DND-41 (cell line): ENCODE measurements around the gene MSL3B.

Source experiments
- ATAC-seq: fragments of 200-7000 bp; cut with Tn5 transposase; 3 replicates; pipeline ENCODE4 v1.9.1; 2021; ENCODE audit warnings: low read depth; ENCODE audit not compliant: insufficient read depth
- DNase-seq: peaks from one replicate; pipeline ENCODE4 v3.0.0-alpha.2; 2020
- H2AFZ ChIP-seq: 2 replicates; pipeline ENCODE4 v1.6.0; 2012; ENCODE audit warnings: low read depth, low read length
- H3K27ac ChIP-seq: 2 replicates; pipeline ENCODE4 v1.5.1; 2012; ENCODE audit warnings: low read length, inconsistent platforms
- H3K27me3 ChIP-seq: fragments of 200-600 bp; sonication (generic); 2 replicates; pipeline ENCODE4 v1.6.0; 2012; ENCODE audit warnings: low read length, mild to moderate bottlenecking, inconsistent platforms; ENCODE audit not compliant: insufficient read depth, poor library complexity
- H3K36me3 ChIP-seq: 2 replicates; pipeline ENCODE4 v1.5.1; 2012; ENCODE audit warnings: low read length, inconsistent platforms; ENCODE audit not compliant: insufficient read depth
- H3K4me1 ChIP-seq: 2 replicates; pipeline ENCODE4 v1.5.1; 2012; ENCODE audit warnings: mild to moderate bottlenecking, low read length; ENCODE audit not compliant: insufficient read depth
- H3K4me2 ChIP-seq: 2 replicates; pipeline ENCODE4 v1.6.0; 2012; ENCODE audit warnings: mild to moderate bottlenecking, moderate library complexity, low read length, inconsistent platforms; ENCODE audit not compliant: insufficient read depth
- H3K4me3 ChIP-seq, 2 experiments: fragments of 200-600 bp in 1 of 2; shearing (Covaris generic) in 1 of 2; 2 replicates each; pipeline ENCODE4 v1.5.1; 2012 to 2016; ENCODE audit warnings: inconsistent platforms in 2 of 2, low read length in 2 of 2, mild to moderate bottlenecking in 2 of 2, low read depth in 1 of 2, moderate library complexity in 1 of 2
- H3K79me2 ChIP-seq: 2 replicates; pipeline ENCODE4 v1.6.0; 2012; ENCODE audit warnings: low read length, inconsistent platforms; ENCODE audit not compliant: insufficient read depth
- H3K9ac ChIP-seq: 2 replicates; pipeline ENCODE4 v1.6.0; 2012; ENCODE audit warnings: low read depth, mild to moderate bottlenecking, inconsistent platforms, low read length, moderate library complexity
- H3K9me3 ChIP-seq: 2 replicates; pipeline ENCODE4 v1.5.1; 2012; ENCODE audit warnings: low read length, moderate library complexity, mild to moderate bottlenecking, inconsistent platforms; ENCODE audit not compliant: insufficient read depth, severe bottlenecking
- H4K20me1 ChIP-seq: 2 replicates; pipeline ENCODE4 v1.6.0; 2012; ENCODE audit warnings: low read length; ENCODE audit not compliant: insufficient read depth
- CTCF ChIP-seq: IDR thresholded peaks from 2 replicates; pipeline ENCODE4 v1.5.1; 2012; ENCODE audit warnings: borderline replicate concordance, low read length, moderate library complexity, mild to moderate bottlenecking; ENCODE audit not compliant: poor library complexity, severe bottlenecking; ENCODE audit errors: extremely low read depth
- EZH2 ChIP-seq: IDR thresholded peaks from 3 replicates; pipeline ENCODE4 v1.6.1; 2012; ENCODE audit warnings: borderline replicate concordance, low read depth, mild to moderate bottlenecking, moderate library complexity, low read length, inconsistent platforms; ENCODE audit not compliant: severe bottlenecking

Gene MSL3B

GRCh38 chr2:233854241-233854981, 13.8 kb downstream of the MSL3B start, which contains the start of gene HJURP:
TSS of gene HJURP (minus strand) at chr2:233854535. CDS start at chr2:233854500, 35 bp downstream.
- peak within 1 kb of the TSS; percentile 94 for H3K4me3 ChIP-seq
- peaks cover 58% of the 10 kb centered on the region for H3K79me2 ChIP-seq
- peak within 1 kb of the TSS; percentile 99 for H3K27ac ChIP-seq
- peak within 1 kb of the TSS; percentile 87 for H2AFZ ChIP-seq
- peak within 1 kb of the TSS; percentile 84 for H3K4me2 ChIP-seq
- TF ChIP-seq EZH2, result no peak
- TF ChIP-seq CTCF, result no peak
- no peaks in the 10 kb centered on the region for H3K27me3 ChIP-seq
- H3K9me3 ChIP-seq, result no peaks in the 10 kb centered on the region
- peaks cover 48% of the 10 kb centered on the region for H3K36me3 ChIP-seq
- peaks cover 39% of the 10 kb centered on the region for H4K20me1 ChIP-seq
- H3K9ac ChIP-seq, result peak within 1 kb of the TSS; percentile 99
- peak; percentile 95 for DNase-seq
- peaks cover 52% of the 10 kb centered on the region for H3K4me1 ChIP-seq
- peak; percentile 94 for ATAC-seq

GRCh38 chr2:233853883-233854240, 14.3 kb downstream of the MSL3B start:
- H2AFZ ChIP-seq, result peak overlapping the region; percentile 87
- H3K79me2 ChIP-seq, result peaks cover 63% of the 10 kb centered on the region
- ATAC-seq (peak; percentile 8), DNase-seq (peak; percentile 27)
- peak overlapping the region; percentile 94 for H3K4me3 ChIP-seq
- peak overlapping the region; percentile 99 for H3K27ac ChIP-seq
- H3K9ac ChIP-seq, result peak overlapping the region; percentile 99
- H3K9me3 ChIP-seq, result no peaks in the 10 kb centered on the region
- H3K36me3 ChIP-seq, result peaks cover 53% of the 10 kb centered on the region
- no peaks in the 10 kb centered on the region for H3K27me3 ChIP-seq
- TF ChIP-seq CTCF, result no peak
- TF ChIP-seq EZH2, result no peak
- peaks cover 55% of the 10 kb centered on the region for H3K4me1 ChIP-seq
- H4K20me1 ChIP-seq, result peaks cover 44% of the 10 kb centered on the region
- H3K4me2 ChIP-seq, result peak overlapping the region; percentile 84

- Histone ChIP-seq H3K9ac (peak overlapping the region; percentile 99), H3K4me2 (peak overlapping the region; percentile 84), H3K4me3 (peak overlapping the region; percentile 94), H3K4me1 (peaks cover 60% of the 10 kb centered on the region), H3K36me3 (peaks cover 58% of the 10 kb centered on the region), H4K20me1 (peaks cover 49% of the 10 kb centered on the region), H3K9me3 (no peaks in the 10 kb centered on the region), H2AFZ (peak overlapping the region; percentile 87; the same call in 1 of the 2 replicates), H3K79me2 (peaks cover 68% of the 10 kb centered on the region), H3K27ac (peak overlapping the region; percentile 99), H3K27me3 (no peaks in the 10 kb centered on the region)
- DNase-seq, result no peak
- ATAC-seq, result no peak
- TF ChIP-seq CTCF (no peak), EZH2 (no peak)
These were observed 14.8 kb downstream of the MSL3B start for GRCh38 chr2:233853353-233853752.
